ENCODE data around the gene OVOL1.

Gene OVOL1

GRCh38 chr11:65791719-65792213 is 4.9 kb downstream of the OVOL1 start:
- DNase-seq (ENCODE audit: low read depth in 2 of 2) = peak; percentile 29 to 45

GRCh38 chr11:65792456-65792855 is 5.6 kb downstream of the OVOL1 start:
- no peak for DNase-seq (ENCODE audit: low read depth in 2 of 2)

DNA sequence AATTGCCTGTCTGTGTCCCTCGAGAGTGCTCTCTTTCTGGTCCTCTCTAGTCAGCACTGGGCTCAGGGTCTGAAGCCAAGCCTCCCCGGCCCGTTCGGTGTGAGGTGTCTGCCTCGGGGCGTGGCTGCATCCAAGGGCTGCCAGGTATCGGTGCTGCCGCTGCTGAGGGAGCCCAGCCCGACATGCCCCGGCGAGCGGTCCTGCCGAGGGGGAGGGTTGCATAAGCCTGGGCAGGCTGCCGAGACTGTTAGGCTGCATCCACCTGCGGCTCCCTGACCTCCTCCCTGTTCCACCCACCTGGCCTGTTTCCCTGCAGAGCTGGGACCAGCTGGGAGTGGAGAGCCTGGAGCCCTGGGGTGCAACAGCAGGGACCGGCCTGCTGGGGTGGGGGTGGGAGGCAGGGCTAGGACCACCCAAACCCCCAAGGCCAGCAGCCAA is 6.3 kb downstream of the OVOL1 start:
- no peak for DNase-seq (ENCODE audit: low read depth in 2 of 2)

DNA sequence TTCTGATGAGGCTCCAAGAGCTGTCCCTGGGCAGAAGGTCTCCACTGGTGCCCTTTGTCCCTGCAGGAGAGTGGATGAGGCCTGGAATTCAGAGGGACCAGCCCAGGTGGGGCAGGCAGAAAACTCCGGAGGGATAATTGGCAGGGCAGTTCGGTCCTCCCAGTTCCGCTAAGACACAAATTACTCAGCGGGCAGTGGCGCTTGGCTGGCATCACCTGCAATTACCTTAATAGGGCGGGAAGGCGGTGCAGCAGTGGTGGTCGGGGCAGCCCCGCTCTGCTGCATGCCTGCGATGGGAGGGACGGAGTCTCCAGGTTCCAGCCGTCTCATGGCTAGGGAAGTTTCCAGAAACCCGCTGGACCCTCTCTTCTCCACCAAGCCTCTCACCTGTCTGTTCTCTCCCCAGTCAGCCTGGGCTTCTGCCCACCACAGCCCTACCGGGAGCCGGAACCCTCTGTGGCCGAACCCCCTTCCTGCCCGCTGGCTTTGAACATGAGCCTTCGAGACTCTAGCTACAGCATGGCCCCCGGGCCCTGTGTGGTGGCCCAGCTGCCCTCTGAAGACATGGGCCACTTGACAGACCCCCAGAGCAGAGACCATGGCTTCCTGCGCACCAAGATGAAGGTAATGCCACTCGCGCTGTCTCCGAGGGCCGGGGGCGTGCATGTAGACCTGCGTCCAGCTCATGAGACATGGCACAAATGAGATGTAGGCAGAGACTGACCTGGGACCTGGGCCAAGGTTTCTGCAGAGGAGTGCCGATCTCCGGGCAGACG is 7.0 kb downstream of the OVOL1 start:
- no peak for DNase-seq (ENCODE audit: low read depth in 2 of 2)

DNA sequence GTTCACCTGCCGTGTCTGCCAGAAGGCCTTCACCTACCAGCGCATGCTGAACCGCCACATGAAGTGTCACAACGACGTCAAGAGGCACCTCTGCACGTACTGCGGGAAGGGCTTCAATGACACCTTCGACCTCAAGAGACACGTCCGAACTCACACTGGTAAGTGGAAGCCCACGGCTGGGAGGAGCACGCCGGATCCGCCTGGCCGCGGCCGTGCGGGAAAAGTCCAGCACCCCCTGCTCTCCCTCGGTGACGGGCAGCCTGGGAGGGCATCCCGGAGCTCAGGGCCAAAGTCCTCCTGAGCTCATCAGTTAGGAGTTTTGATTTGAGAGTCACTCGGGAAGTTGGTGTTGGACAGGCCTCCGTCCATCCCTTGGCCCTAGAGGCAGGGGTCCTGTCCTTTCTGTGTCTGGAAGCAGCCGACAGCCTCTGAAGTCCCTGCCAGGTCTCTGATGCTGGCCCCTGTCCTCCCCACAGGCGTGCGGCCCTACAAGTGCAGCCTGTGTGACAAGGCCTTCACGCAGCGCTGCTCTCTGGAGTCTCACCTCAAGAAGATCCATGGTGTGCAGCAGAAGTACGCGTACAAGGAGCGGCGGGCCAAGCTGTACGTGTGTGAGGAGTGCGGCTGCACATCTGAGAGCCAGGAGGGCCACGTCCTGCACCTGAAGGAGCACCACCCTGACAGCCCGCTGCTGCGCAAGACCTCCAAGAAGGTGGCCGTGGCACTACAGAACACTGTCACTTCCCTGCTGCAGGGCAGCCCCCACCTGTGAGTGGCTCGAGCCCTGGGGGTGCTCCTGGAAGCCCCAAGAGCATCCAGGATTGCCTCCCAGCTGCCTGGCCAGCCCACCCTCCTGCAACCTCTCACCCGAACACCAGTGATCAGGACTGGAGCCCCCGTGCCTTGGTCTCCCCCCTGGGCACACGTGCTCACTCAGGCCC is 8.0 kb downstream of the OVOL1 start:
- no peak for DNase-seq (ENCODE audit: low read depth in 2 of 2)

DNA sequence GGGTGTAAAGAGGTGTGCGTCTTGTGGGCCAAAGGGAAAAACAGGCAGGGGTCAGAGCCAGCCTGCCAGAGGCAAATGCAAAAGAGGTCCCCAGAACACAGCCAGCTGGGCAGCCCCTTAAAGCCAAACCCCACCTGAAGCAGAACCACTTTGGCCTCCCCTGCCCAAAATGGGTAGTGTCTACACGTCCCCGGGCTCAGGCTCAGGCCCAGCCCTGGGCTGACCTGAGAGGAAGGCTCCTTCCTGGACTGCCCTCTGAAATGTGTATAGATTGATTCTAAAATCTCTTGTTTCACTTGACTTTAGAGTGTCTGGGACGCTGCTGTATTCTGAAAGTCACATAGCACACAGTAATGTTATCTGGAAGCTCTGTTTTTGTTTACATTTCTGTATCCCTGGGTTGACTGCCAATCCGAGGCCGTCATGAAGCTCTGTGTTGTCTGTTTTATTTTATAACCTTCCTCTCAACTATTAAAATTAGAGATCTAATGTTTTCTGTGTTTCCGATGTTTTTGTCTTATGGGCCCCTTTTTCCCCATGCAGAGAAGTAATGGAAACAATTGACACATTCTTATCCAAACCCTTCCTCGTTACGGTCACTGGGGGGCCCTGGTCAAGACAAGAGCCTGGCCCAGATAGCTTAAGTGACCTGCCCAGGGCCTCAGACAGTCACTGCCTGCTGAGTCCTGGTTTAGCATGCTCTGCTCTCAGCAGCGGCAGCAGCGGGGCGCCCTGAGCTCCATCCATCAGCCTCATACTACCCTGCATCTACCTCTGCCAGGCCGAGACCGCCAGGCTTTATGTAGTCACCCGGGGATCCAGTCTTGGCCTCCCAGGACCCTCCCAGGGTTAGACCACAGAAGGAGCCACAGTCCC is 10.1 kb downstream of the OVOL1 start:
- no peak for DNase-seq (ENCODE audit: low read depth in 2 of 2)

GRCh38 chr11:65797711-65798110 is 10.8 kb downstream of the OVOL1 start:
- no peak for DNase-seq (ENCODE audit: low read depth in 2 of 2)

DNA sequence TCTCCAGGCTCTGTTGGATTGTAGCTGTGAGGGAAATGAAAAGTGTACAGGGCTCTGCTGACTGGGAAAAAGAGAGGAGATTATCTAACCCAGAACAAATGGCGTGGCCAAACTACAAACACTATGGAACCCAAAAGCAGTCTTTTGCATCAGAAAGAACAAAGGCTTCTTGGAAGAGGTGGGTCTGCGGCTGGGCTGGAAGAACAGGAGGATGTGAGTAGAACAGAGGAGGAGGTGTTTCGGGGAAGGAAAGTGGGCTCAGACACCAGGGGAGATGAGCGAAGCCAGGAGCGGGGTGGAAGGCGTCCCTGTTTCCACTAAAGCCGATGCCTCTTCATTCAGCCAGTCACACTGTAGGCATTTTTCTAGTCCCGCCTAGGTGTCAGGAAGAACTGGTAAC is 12.0 kb downstream of the OVOL1 start:
- DNase-seq (ENCODE audit: low read depth in 2 of 2) = no peak

DNA sequence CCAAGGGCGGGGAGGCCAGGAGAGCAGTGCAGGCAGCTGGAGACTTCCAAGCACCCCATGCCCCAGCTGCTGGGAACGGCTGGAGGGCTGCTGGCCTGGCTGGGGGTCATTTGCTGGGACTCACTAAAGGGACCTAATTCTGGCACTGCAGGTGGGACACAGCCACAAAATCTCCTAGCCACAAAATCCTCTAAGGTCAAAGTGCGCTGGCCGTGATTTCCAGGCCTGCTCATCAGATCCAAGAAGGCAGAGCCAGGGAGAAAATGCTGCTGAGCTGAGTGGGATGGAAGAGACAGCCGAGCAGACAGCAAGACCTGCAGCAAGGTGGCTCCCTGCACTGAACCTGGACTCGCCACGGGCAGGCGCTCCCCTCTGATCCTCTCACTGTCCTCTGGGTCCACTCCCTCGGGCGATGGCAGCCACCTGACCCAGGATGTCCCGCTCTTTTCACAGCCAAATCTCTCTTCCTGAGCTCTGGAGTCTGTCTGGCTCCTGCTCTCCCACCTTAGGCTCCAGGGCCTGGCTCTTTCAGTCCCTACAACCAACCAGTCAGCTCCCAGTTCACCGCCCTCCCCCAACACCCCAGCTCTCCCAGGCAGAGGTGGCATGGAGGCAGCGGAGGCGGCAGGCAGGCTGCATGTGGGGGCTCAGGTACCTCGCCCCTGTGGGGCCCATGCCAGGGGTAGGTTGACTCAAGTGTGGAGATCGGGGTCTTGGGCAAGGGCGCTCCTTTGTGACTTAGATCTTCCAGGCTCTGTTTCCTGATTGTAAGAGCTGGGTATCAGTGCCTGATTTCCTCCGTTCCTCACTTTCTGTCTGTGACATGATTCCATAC is 14.5 kb downstream of the OVOL1 start:
- DNase-seq (ENCODE audit: low read depth in 2 of 2) = no peak

- no peak for DNase-seq (ENCODE audit: low read depth in 2 of 2)
Measured at GRCh38 chr11:65802841-65803240, 16.0 kb downstream of the OVOL1 start.

DNA sequence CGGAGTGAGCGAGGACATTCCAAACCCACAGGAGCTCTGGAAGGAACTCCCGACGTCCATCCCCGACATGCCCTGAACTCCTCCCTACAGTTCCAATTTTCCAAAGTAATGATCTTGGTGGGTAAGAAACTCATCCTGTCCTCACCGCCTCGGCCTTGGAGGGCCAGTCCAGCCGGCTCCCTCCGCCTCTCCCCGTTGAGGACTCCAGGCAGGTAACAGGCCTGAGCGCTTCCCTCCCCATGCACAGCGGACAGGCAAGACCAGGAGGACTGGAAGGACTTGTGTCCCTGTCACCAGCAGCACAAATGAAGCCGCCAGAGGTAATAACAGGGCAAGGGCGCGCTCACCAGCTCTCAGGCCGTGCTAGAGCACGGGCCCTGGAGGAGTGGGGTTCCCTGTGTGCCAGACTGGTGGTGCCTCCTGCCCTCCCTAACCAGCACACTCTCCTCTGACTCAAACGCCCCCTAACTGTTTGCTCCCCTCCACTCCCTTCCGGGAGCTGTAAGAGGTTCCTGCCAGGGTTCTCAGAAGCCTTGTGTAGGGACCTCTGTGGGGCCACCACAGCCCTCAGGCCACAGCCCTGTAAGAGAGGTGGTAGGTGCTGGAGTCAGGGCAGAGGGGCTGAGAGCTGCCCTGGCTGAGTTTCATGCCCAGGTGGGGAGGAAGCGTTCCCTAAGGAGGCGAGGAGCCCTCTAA is 17.1 kb downstream of the OVOL1 start:
- DNase-seq (ENCODE audit: low read depth in 2 of 2) = no peak

DNA sequence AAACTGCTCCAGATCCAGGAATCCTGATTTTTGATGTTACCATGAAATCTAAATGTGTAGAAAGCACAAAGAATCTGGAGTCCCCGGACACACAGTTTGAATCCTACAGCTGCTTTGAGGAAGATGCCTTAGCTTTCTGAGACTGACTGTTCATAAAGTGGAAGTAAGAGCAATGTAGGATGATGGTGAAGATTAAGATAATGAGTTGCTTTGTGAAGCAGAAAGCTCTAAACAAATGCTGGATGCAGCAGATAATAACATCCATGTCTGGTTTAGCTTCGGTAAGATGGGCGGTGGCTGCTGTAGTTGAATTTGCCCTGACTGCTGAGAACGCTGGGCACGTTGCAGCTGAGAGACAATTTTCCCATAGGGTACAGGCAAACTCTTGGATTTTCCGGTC is 20.1 kb downstream of the OVOL1 start:
- DNase-seq (ENCODE audit: low read depth in 2 of 2) = no peak

DNA sequence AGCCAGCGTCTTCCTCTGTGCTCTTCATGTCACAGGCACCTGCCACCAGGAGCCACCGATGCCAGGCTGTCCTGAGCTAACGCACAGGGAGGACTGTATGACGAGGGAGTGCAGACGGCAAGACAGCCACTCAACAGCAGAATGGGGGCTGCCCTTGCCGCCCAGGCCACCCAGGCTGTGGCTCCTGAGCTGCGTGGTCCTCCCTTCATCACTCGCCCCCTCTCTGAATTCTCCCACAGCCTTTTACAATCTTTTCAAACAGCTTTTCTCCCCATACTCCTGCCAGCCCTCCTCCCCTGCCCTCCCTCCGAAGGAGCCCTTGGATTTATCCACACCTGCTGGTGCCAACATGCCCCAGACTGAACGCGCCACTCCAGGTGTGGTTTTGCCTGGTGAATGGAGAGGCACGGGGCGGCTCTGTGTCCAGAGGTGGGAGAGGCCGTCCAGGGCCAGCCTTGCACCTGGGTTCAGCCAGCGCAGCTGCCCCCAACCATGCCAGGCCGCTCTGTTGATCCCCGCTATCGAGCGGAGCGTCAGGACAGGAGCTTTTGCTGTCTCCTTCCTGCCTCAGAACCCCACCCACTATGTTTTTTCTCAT is 22.0 kb downstream of the OVOL1 start:
- no peak for DNase-seq (ENCODE audit: low read depth in 2 of 2)

DNA sequence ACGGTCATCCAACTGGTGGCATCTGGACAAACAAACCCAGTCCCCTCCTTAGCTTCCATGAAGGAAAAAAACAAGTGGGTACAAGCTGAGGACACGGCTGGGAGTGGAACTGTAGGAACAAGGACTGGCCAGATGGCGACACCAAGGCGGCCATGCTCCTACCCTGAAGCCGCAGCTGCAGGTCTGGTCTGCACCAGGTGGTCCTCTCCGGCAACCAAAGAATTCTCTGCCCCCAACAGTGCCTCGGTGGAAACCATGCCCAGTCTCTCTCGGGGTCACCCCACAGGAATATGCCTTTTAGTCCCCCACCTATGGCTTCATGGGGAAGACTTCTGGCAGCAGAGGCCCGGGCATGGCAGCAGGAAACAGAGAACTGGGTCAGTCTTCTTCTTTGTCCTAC is 22.6 kb downstream of the OVOL1 start:
- DNase-seq (ENCODE audit: low read depth in 2 of 2) = no peak

- no peak for DNase-seq (ENCODE audit: low read depth in 2 of 2)
Measured at GRCh38 chr11:65810046-65810868, 23.4 kb downstream of the OVOL1 start.

DNA sequence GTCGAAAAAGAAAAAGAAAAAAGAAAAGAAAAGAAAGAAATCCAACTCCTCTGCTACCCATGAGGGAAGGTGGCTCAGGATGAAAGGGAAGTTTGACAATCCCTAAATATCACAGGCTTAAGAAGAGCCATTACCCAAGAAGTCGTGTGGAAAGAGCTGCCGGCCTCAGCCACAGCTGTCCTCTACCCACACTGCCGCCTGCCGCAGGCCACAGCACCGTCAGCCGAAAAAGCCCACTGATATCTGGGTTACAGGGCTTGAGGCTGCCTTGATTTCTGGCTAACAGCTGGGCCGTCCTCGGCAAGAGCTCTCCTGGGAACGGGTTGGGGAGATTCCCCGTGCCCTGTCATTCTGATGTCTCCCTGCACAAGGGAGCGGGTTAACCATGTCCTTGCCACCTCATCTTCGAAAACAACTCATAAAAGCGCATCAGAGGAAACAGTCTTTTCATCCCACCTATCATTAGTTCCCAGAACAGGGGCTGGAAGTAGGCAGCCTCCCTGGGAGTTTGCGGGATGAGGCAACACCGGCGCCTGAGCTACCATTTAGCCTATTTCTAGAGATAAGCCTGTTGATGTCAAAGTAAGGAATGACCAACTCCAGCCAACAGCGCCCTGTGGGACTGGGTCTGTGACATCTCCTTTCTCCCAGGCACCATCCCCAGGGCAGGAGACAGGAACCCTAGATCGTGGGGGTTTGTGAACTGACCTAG is 25.1 kb downstream of the OVOL1 start:
- no peak for DNase-seq (ENCODE audit: low read depth in 2 of 2)

DNA sequence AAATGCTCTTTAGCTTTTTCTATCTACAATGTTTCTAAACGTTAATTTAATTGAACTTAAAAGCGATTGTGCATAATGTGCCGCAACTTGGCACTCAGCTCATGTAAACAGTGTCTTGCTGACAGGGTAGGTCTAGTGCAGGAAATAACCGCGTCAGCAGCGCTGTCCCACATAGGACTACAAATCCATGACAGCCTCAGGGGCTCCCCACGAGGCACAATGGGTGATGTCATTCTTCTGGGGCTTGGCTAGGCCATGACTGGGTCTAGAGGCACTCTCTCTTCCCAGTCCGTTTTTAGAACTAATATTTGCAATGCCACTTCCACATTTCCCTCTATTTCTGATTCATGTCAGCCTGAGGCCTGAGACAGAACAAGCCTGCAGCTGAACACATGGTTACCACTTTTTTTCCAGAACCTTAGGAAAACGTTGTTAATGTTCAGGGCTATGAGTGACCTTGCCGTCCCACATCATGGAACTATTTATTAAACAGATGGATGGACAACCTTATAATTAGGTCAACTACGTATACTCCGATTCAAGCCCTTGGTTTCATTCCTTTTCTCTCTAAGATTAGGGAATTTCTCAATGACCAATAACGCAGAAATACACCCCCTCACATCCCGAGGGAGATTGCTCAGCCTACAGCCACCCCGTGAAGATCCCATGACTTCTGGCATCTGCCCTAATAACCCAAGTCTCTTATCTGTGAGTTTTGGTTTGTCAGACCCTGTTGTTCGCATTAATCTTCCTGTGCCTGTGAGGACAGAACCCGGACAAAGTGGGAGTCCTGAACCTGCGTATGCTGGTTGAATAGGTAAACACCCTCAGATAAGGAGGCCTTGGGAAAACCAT is 27.5 kb downstream of the OVOL1 start:
- DNase-seq (ENCODE audit: low read depth in 2 of 2) = no peak

Measured in activated CD4-positive, alpha-beta T cell treated with anti-CD3 and anti-CD28 coated beads for 24 hours (primary cell).